ENCODE data around the gene TMCO2. TPM values are rescaled to one million over a fixed set of nuclear protein-coding genes. Genes with fewer than 3 reads are reported as not detected.

TMCO2 gene
- total RNA-seq (2014; rRNA removed; shearing (Covaris generic)) = not detected in 2 replicates
- not detected in 2 replicates for polyA plus RNA-seq (2016; fragmentation: Nextera tagmentation; extraction: Ambion mirVana)

DNA sequence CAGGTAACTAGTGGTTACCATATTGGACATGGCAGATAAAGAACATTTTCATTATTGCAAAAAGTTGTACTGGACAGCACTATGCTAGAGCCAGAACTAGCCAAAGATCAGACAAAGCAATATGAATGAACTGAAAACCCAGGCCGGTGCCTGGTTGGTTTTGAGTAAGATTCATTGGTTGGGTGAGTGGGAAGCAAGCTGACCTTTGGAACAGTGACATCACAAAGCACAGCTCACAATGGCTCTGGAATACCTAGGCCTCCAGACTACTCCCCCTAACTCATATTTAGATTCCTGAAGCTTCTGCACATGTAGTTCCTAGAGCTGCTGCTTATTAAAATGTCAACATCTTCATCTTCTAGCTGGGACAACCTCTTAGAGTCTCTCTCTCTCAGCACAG is at the start of gene TMCO2:
Gene TMCO2 (plus strand): TSS at position 283 of the 400 bp plus-strand sequence. CDS start 57 bp downstream, at position 340.
- Histone ChIP-seq H3K4me3 (no peak within 1 kb of the TSS), H3K9me3 (ENCODE audit: low read depth) (no peaks in the 10 kb centered on the region), H3K9me2 (ENCODE audit: insufficient read depth) (no peaks in the 10 kb centered on the region), H4K20me1 (ENCODE audit: insufficient read depth) (no peaks in the 10 kb centered on the region), H3K4me2 (ENCODE audit: unreplicated experiment) (no peak within 1 kb of the TSS), H3K79me2 (ENCODE audit: insufficient read depth) (no peaks in the 10 kb centered on the region), H3K36me3 (ENCODE audit: low read depth) (no peaks in the 10 kb centered on the region), H3K4me1 (ENCODE audit: insufficient read depth) (peaks cover under 1% of the 10 kb centered on the region; the same call in 1 of the 2 replicates), H3F3A (ENCODE audit: insufficient read depth) (peaks cover 15% of the 10 kb centered on the region), H3K27me3 (replicated peaks; ENCODE audit: insufficient read depth) (no peaks in the 10 kb centered on the region), H3K27ac (no peak within 1 kb of the TSS), H2AFZ (no peak within 1 kb of the TSS), H3K9ac (no peak within 1 kb of the TSS)
- in situ Hi-C loops (cut with MboI) = no loop called here
- no peak for DNase-seq
- WGBS, 2 experiments (ENCODE audit: low coverage in 1 of 2, low lambda C conversion rate in 2 of 2, missing lambda C conversion rate in 2 of 2) = 63 to 65% methylated on average over 1 of the region's 1 CpG
- TF ChIP-seq EZH2phosphoT487 (IDR thresholded peaks at IDR 0.05; ENCODE audit: insufficient read depth, low read depth) (no peak), EZH2 (IDR thresholded peaks at IDR 0.05; ENCODE audit: insufficient read depth, poor library complexity, severe bottlenecking) (no peak)

DNA sequence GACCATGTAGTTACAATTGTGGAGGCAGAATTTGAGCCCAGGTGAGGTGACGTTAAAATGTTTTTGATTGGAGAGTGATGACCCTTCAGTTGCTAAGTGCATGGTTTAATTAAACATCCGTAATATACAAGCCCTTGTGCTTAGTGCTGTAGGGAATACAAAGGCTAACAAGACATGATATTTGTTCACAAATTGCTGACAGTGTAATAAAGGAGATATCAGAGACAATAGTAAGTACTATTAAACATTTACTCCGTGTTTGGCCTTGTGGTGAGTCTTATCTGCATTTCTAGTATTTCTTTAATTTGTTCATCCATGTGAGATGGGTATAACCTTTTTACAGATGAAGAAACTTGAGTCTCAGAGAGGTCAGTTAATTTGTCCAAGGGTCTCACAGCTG is 48.6 kb upstream of the TMCO2 start:
- no peak for TF ChIP-seq EZH2 (IDR thresholded peaks at IDR 0.05; ENCODE audit: insufficient read depth, poor library complexity, severe bottlenecking)
- no peak for TF ChIP-seq EZH2phosphoT487 (IDR thresholded peaks at IDR 0.05; ENCODE audit: insufficient read depth, low read depth)
- no peak overlapping the region for H3K4me3 ChIP-seq
- no peak overlapping the region for H3K9ac ChIP-seq

DNA sequence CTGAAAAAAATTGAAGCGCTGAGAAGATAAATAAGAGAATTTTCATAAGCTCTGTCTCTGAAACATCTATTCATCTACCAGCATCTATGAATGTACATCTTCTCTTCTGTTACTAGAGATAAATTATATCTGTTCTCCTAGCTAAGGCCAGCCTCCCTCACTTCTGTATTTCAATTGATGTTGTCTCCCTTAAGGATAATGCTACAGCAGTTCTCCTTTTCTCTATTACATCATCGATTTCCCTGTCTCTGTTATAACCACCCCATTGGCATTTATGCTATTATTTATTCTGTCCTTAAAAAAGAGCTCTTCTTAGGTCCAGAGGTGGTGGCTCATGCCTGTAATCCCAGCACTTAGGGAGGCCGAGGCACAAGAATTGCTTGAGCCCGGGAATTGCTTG is 42.9 kb upstream of the TMCO2 start:
- Histone ChIP-seq H3K9me3 (ENCODE audit: low read depth) (no peaks in the 10 kb centered on the region), H2AFZ (no peak overlapping the region), H3K27ac (no peak overlapping the region), H3K4me2 (ENCODE audit: unreplicated experiment) (no peak overlapping the region), H3K36me3 (ENCODE audit: low read depth) (peaks cover 16% of the 10 kb centered on the region; the same call in 1 of the 2 replicates), H3K4me3 (no peak overlapping the region), H4K20me1 (ENCODE audit: insufficient read depth) (peaks cover 8% of the 10 kb centered on the region; the same call in 1 of the 2 replicates), H3K9ac (no peak overlapping the region), H3K4me1 (ENCODE audit: insufficient read depth) (no peaks in the 10 kb centered on the region), H3K27me3 (replicated peaks; ENCODE audit: insufficient read depth) (no peaks in the 10 kb centered on the region), H3K9me2 (ENCODE audit: insufficient read depth) (no peaks in the 10 kb centered on the region), H3F3A (ENCODE audit: insufficient read depth) (no peaks in the 10 kb centered on the region), H3K79me2 (ENCODE audit: insufficient read depth) (peaks cover 91% of the 10 kb centered on the region)
- in situ Hi-C loops (cut with MboI) = no loop called here
- TF ChIP-seq EZH2phosphoT487 (IDR thresholded peaks at IDR 0.05; ENCODE audit: insufficient read depth, low read depth) (no peak), EZH2 (IDR thresholded peaks at IDR 0.05; ENCODE audit: insufficient read depth, poor library complexity, severe bottlenecking) (no peak)
- WGBS, 2 experiments (ENCODE audit: low coverage in 1 of 2, low lambda C conversion rate in 2 of 2, missing lambda C conversion rate in 2 of 2) = 97 to 98% methylated on average over 4 of the region's 4 CpGs
- no peak for DNase-seq

More for the DNA sequence above, 48.6 kb upstream of the TMCO2 start:
- Histone ChIP-seq H4K20me1 (ENCODE audit: insufficient read depth) (no peaks in the 10 kb centered on the region), H3K9me2 (ENCODE audit: insufficient read depth) (no peaks in the 10 kb centered on the region), H3K27ac (no peak overlapping the region), H3K4me2 (ENCODE audit: unreplicated experiment) (no peak overlapping the region), H3F3A (ENCODE audit: insufficient read depth) (no peaks in the 10 kb centered on the region; the same call in 1 of the 2 replicates), H3K79me2 (ENCODE audit: insufficient read depth) (peaks cover 91% of the 10 kb centered on the region), H3K9me3 (ENCODE audit: low read depth) (no peaks in the 10 kb centered on the region), H2AFZ (no peak overlapping the region), H3K27me3 (replicated peaks; ENCODE audit: insufficient read depth) (no peaks in the 10 kb centered on the region), H3K36me3 (ENCODE audit: low read depth) (peaks cover 31% of the 10 kb centered on the region), H3K4me1 (ENCODE audit: insufficient read depth) (no peaks in the 10 kb centered on the region)
- WGBS, 2 experiments (ENCODE audit: low coverage in 1 of 2, low lambda C conversion rate in 2 of 2, missing lambda C conversion rate in 2 of 2) = 91 to 100% methylated on average over 3 of the region's 3 CpGs
- no peak for DNase-seq
- in situ Hi-C loops (cut with MboI) = no loop called here

DNA sequence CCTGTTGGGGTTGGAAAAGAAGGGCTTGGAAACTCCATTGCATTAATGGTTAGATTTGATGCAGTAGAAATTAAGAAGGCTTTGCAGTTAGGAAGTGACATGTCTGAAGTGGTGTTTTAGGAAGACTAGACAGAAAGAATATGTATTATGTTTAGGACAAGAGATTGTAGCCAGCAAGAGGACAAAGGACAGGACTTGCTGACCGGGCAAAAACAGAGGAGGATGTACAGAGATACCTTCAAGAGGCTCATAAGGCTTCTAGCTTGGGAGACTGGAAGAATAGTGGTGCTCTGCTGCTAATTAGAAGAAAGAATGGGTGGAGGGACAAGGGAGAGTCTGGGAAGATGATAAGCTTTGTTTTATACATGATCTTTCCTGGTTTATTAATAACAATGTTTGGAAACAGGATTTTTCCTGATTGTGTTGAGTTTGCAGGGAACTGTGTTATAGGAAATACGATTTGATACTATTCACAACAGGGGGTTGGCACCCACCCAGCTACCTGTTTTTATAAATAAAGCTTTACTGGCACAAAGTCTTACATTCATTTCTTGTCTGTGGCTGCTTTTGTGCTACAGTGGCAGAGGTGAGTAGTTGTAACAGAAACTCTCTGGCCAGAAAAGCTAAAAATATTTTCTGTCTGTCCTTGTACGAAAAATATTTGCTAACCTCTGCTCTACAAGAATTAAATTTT is 37.1 kb upstream of the TMCO2 start:
- Histone ChIP-seq H3K9ac (no peak overlapping the region), H3K4me3 (no peak overlapping the region), H4K20me1 (ENCODE audit: insufficient read depth) (peaks cover 8% of the 10 kb centered on the region; the same call in 1 of the 2 replicates)

More for the DNA sequence above, 37.1 kb upstream of the TMCO2 start:
- Histone ChIP-seq H3F3A (ENCODE audit: insufficient read depth) (no peaks in the 10 kb centered on the region), H3K9me2 (ENCODE audit: insufficient read depth) (no peaks in the 10 kb centered on the region), H3K79me2 (ENCODE audit: insufficient read depth) (peaks cover 96% of the 10 kb centered on the region), H3K27ac (no peak overlapping the region), H3K4me1 (ENCODE audit: insufficient read depth) (no peaks in the 10 kb centered on the region), H3K36me3 (ENCODE audit: low read depth) (peaks cover 23% of the 10 kb centered on the region), H3K9me3 (ENCODE audit: low read depth) (no peaks in the 10 kb centered on the region), H3K4me2 (ENCODE audit: unreplicated experiment) (no peak overlapping the region), H2AFZ (no peak overlapping the region), H3K27me3 (replicated peaks; ENCODE audit: insufficient read depth) (no peaks in the 10 kb centered on the region)
- 98 to 100% methylated on average over 3 of the region's 3 CpGs for WGBS, 2 experiments (ENCODE audit: low coverage in 1 of 2, low lambda C conversion rate in 2 of 2, missing lambda C conversion rate in 2 of 2)
- TF ChIP-seq EZH2 (IDR thresholded peaks at IDR 0.05; ENCODE audit: insufficient read depth, poor library complexity, severe bottlenecking) (no peak), EZH2phosphoT487 (IDR thresholded peaks at IDR 0.05; ENCODE audit: insufficient read depth, low read depth) (no peak)
- in situ Hi-C loops (cut with MboI) = no loop called here
- no peak for DNase-seq

Measured in GM23248 (cell line).